ENCODE measurements around the gene MPND.

GRCh38 chr19:4316956-4317355 lies 26.4 kb upstream of the MPND start:
- no peak for TF ChIP-seq GATA2 (IDR thresholded peaks at IDR 0.05; ENCODE audit: low read depth, low read length)
- TF ChIP-seq GATA3 (IDR thresholded peaks at IDR 0.05; ENCODE audit: low read depth, low read length), result no peak
